ENCODE measurements around the gene PCDHA13.

GRCh38 chr5:140835622-140836510 lies 46.1 kb upstream of the PCDHA13 start:
- TF ChIP-seq POLR2AphosphoS5 (IDR thresholded peaks at IDR 0.05) (no peak), CTCF (IDR thresholded peaks at IDR 0.05) (no peak), POLR2A (IDR thresholded peaks at IDR 0.05; ENCODE audit: low read depth) (no peak), EP300 (IDR thresholded peaks at IDR 0.05) (no peak)
